HepG2 (cell line): ENCODE data around the gene LCN2.

Experiments
- KDM1A ChIP-seq: IDR thresholded peaks from 2 replicates; pipeline ENCODE4 v1.6.1; 2016; ENCODE audit warnings: missing compliant biosample characterization
- MED13 ChIP-seq: sonication (generic); formaldehyde crosslinking; IDR thresholded peaks from 2 replicates; pipeline ENCODE4 v1.5.0; 2020; ENCODE audit warnings: missing genetic modification reagents
- MTERF4 ChIP-seq: sonication (generic); formaldehyde crosslinking; IDR thresholded peaks from 2 replicates; pipeline ENCODE4 v1.8.0; 2023; ENCODE audit warnings: mild to moderate bottlenecking, missing genetic modification reagents
- POLR2A ChIP-seq, 2 experiments: IDR thresholded peaks; 2 replicates each; pipeline ENCODE4 v1.6.1; 2011; ENCODE audit warnings: low read depth in 2 of 2, low read length in 2 of 2, mild to moderate bottlenecking in 1 of 2, moderate library complexity in 1 of 2; ENCODE audit not compliant: insufficient read depth in 1 of 2
- SP5 ChIP-seq: IDR thresholded peaks from 2 replicates; pipeline ENCODE4 v1.6.1; 2016; ENCODE audit warnings: low read depth, borderline replicate concordance
- TBL1XR1 ChIP-seq: fragments of 150-350 bp; IDR thresholded peaks from 2 replicates; pipeline ENCODE4 v1.6.1; 2014; ENCODE audit warnings: borderline replicate concordance, low read length; ENCODE audit not compliant: partially characterized antibody
- ZBTB43 ChIP-seq: sonication (generic); formaldehyde crosslinking; conservative IDR thresholded peaks from 2 replicates; pipeline ENCODE4 v1.4.0; 2020; ENCODE audit warnings: missing genetic modification reagents
- ZNF234 ChIP-seq: sonication (generic); formaldehyde crosslinking; conservative IDR thresholded peaks from 2 replicates; pipeline ENCODE4 v1.5.1; 2020; ENCODE audit warnings: mild to moderate bottlenecking, missing genetic modification reagents
- ZNF441 ChIP-seq: sonication (generic); formaldehyde crosslinking; IDR thresholded peaks from 2 replicates; pipeline ENCODE4 v1.7.0; 2021; ENCODE audit warnings: missing genetic modification reagents, borderline replicate concordance
- ZNF747 ChIP-seq: sonication (generic); formaldehyde crosslinking; IDR thresholded peaks from 2 replicates; pipeline ENCODE4 v1.8.1; 2023; ENCODE audit warnings: missing genetic modification reagents, mild to moderate bottlenecking, borderline replicate concordance
- TF ChIP-seq, protein P1 (sequence below): IDR thresholded peaks from 2 replicates; pipeline ENCODE4 v1.6.1; 2016; ENCODE audit warnings: control low read depth

GRCh38 chr9:128138001-128138400 lies 11.3 kb upstream of the LCN2 start:
- TF ChIP-seq ZBTB43 (CRISPR knock-in tag) = no peak
- no peak for TF ChIP-seq ZNF234
- TF ChIP-seq MED13 (CRISPR knock-in tag) = no peak
- no peak for TF ChIP-seq MTERF4
- no peak for TF ChIP-seq TBL1XR1
- no peak for TF ChIP-seq POLR2A (IDR thresholded peaks at IDR 0.05; ENCODE audit: insufficient read depth in 1 of 2, low read depth in 2 of 2, low read length in 2 of 2)
- no peak for TF ChIP-seq SP5 (CRISPR knock-in tag)
- TF ChIP-seq, protein P1, sequence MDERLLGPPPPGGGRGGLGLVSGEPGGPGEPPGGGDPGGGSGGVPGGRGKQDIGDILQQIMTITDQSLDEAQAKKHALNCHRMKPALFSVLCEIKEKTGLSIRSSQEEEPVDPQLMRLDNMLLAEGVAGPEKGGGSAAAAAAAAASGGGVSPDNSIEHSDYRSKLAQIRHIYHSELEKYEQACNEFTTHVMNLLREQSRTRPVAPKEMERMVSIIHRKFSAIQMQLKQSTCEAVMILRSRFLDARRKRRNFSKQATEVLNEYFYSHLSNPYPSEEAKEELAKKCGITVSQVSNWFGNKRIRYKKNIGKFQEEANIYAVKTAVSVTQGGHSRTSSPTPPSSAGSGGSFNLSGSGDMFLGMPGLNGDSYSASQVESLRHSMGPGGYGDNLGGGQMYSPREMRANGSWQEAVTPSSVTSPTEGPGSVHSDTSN (CRISPR knock-in tag) = no peak
- TF ChIP-seq ZNF747 (CRISPR knock-in tag) = no peak
- no peak for TF ChIP-seq ZNF441 (CRISPR knock-in tag)
- TF ChIP-seq KDM1A (CRISPR knock-in tag) = no peak
